ENCODE data around the gene SLC5A6. TPM values are rescaled to one million over a fixed set of nuclear protein-coding genes. Genes with fewer than 3 reads are reported as not detected.

SLC5A6 gene
- total RNA-seq, 1 experiment from 2014 or later: 48.8 TPM

GRCh38 chr2:27175330-27175729, 36.7 kb downstream of the SLC5A6 start:
- DNase-seq (ENCODE audit: low spot score): no peak

GRCh38 chr2:27174638-27175037, 37.4 kb downstream of the SLC5A6 start:
- DNase-seq (ENCODE audit: low spot score): no peak

DNA sequence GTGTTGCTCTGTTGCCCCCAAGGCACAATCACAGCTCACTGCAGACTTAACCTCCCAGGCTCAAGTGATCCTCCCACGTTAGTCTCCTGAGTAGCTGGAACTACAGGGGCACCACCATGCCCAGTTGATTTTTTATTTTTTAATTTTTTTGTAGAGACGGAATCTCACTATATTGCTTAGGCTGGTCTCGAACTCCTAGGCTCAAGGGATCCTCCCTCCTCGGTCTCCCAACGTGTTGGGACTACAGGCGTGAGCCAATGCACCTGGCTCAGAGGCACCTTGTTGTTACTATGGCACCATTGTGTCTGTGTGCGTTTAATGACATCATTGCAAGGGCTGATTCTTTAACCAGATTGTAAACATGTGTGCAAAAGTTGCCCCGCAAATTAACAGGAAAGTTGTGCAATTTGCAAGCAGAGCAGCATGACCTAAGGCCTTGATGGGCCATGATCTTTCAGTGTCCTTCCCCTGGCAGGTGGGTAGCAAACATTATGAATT, 40.7 kb downstream of the SLC5A6 start:
- DNase-seq (ENCODE audit: low spot score): no peak

DNA sequence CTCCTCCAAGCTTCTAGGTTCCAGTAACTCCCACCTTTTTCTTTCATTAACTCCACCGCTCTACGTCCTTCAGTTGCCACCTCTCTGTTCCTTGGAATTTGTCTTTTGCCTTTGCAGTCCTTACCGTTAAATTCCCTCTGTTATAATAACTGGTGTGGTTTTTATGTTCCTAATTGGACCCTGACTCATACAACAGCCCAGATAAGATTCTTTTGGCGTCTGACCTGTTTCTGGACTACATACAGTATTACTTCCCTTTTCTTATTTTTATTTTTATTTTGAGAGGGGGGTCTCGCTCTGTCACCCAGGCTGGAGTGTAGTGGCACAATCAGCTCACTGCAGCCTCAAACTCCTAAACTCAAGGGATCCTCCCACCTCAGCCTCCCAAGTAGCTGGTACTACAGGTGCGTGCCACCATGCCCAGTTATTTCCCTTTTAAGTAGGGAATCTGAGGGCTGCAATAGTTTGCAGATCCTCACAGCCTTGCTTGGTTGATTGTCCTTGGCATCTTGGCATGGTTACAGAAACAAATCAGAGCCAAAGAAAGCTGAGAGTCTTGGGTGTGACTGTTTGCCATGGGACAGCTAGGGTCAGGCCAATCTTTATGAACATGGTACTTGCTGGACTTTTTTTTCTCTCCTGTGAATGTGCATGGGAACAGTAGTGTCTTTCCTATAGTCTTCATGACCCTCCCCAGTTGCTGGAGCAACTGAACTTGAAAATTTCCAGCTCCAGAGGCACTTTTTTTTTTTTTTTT, 41.3 kb downstream of the SLC5A6 start:
- DNase-seq (ENCODE audit: low spot score): no peak

DNA sequence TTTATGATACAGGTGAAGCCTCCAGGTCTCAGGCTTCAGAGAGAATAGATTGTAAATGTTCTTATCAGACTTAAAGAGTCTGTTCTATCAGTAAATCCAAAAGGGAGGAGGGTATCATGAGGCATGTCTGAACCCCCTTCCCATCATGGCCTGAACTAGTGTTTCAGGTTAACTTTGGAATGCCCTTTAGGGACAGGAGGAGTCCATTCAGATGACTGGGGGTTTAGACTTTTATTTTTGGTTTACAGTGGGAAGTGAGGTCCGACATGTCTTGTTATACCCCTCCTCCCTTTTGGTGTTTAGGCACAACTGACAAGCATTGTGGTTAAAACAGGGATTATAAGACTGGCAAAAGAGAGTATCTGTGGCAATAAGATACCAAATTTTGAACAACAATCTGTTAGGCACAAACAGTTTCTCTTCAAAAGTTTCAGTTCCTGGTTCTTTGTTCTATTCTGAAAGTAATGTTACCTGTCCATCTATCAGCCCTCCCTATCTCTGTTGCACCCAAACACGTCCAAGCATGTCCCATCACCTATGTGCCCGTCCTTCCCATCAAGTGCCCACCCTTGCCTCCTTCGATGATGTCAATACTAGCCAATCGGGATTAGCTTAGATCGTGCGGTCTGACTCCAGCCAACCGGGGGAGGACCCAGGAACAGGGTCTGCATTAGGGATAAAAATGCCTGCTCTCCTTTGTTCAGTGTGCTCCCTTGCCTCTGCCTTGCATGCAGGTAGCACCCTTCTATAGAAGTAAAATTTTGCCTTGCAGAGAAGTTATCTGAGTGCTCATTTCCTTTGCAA, 46.9 kb downstream of the SLC5A6 start:
- DNase-seq (ENCODE audit: low spot score): no peak

- no peak for DNase-seq (ENCODE audit: low spot score)
These were observed 49.6 kb downstream of the SLC5A6 start for GRCh38 chr2:27162151-27163121.

GRCh38 chr2:27160191-27160590, 51.9 kb downstream of the SLC5A6 start:
- no peak for DNase-seq (ENCODE audit: low spot score)

- DNase-seq (ENCODE audit: low spot score): no peak
These were observed 52.8 kb downstream of the SLC5A6 start for GRCh38 chr2:27159271-27159670.

- DNase-seq (ENCODE audit: low spot score): no peak
These were observed 53.6 kb downstream of the SLC5A6 start for GRCh38 chr2:27158468-27158867.

DNA sequence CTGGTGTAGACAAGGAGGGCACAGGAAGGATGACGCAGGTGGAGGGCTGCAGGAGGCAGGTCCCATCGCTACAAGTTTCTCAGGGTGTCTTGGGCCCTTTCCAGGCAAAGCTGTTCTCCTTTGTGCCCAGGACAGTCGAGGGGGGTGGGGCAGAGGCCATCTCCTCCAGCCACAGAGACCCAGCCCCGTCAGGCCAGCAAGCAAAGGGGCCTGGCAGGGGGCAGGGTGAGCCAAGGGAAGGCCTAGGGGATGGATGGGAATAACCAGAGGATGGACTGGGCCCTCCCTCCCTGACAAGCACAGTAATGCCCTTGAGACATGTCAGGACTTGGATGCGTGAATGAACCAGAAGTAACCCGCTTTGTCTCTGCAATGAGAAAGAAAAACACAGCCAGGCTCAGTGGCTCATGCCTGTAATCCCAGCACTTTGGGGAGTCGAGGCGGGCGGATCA, 57.0 kb downstream of the SLC5A6 start:
- no peak for DNase-seq (ENCODE audit: low spot score)

- no peak for DNase-seq (ENCODE audit: low spot score)
These were observed 57.6 kb downstream of the SLC5A6 start for GRCh38 chr2:27154488-27154887.

DNA sequence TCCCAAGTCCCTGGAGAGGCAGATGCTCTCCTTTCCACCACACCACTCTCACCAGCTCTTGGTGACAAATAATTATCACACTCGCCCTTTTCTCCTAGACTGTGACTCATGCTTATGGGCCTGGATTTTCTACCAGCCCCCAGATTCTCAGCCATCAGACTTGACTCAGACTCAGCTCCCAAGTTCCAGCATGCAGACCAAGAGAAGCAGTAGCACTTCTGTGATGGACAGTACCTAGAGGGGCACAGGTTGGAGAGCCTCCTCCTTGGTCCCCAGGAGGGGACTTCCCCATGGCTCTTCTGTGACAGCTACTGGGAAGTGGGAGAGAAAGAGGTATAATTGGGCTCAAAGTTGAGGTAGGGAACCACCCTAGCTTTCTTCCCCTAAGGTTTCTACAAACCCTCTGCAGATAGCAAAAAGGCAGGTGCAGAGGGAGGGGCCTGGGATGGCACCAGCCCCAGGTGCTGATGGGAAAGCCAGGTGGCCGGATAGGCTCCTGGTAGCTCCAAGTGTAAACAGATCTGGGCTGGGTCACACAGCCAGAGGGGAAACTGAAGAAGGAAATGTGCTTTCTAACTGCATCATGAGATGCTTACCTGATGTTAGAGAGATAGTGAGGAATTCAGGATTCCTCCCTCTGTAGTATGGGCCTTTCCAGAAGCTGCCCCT, 59.1 kb downstream of the SLC5A6 start:
- DNase-seq (ENCODE audit: low spot score): no peak

- peak; percentile 39 for DNase-seq (ENCODE audit: low spot score)
These were observed 59.8 kb downstream of the SLC5A6 start for GRCh38 chr2:27152102-27152795.

DNA sequence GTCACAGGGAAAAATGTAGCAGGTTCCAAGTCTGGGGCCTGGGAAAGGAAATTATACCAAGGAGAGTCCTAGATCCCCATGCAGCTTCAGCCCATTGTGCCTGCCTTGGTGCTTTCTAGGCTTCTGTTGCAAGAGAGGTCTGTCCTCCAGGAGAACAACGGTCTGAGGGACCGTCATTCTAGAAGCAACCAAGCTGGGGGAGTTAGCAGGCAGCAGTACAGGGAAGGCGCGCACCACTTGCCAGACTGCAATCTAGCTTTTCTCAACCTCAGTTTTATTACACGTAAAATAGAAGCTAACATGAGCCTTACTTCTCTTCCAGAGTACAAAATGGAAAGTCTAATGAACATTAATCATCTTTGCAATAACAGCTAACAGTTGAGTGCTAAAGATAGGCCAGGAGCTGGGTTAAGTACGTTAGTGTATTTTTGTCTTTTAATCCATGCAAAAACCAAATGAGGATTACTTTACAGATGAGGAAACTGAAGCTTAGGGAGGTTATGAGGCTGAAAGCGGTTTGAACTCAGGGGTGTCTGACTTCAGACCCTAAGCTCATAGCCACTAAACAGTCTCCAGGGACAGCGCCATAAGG, 61.3 kb downstream of the SLC5A6 start:
- DNase-seq (ENCODE audit: low spot score): no peak

Other genes starting within 250 kb of the SLC5A6 start
- 6.9 and 7.4 TPM in 2 replicates for gene MAPRE3, start 241.6 kb downstream of the SLC5A6 start, total RNA-seq (2014; rRNA removed; shearing (Covaris generic))
- 35.6 and 42.0 TPM in 2 replicates for gene TMEM214, start 179.3 kb downstream of the SLC5A6 start, total RNA-seq (2014; rRNA removed; shearing (Covaris generic))
- gene AGBL5, start 160.6 kb downstream of the SLC5A6 start, total RNA-seq (2014; rRNA removed; shearing (Covaris generic)): 28.1 and 34.5 TPM in 2 replicates
- gene OST4, start 140.6 kb downstream of the SLC5A6 start, total RNA-seq (2014; rRNA removed; shearing (Covaris generic)): 107 and 127 TPM in 2 replicates
- gene EMILIN1, start 133.7 kb downstream of the SLC5A6 start, total RNA-seq (2014; rRNA removed; shearing (Covaris generic)): 0.65 and 1.1 TPM in 2 replicates
- gene KHK, start 125.5 kb downstream of the SLC5A6 start, total RNA-seq (2014; rRNA removed; shearing (Covaris generic)): 4.1 and 4.2 TPM in 2 replicates
- gene CGREF1, start 93.1 kb downstream of the SLC5A6 start, total RNA-seq (2014; rRNA removed; shearing (Covaris generic)): 38.2 and 42.0 TPM in 2 replicates
- not detected in 2 replicates for gene ABHD1, start 88.5 kb downstream of the SLC5A6 start, total RNA-seq (2014; rRNA removed; shearing (Covaris generic))
- gene PREB, start 77.6 kb downstream of the SLC5A6 start, total RNA-seq (2014; rRNA removed; shearing (Covaris generic)): 84.6 and 96.2 TPM in 2 replicates
- gene PRR30, start 72.9 kb downstream of the SLC5A6 start, total RNA-seq (2014; rRNA removed; shearing (Covaris generic)): not detected in 2 replicates
- not detected in 2 replicates for gene TCF23, start 63.3 kb downstream of the SLC5A6 start, total RNA-seq (2014; rRNA removed; shearing (Covaris generic))
- gene ATRAID, start 227 bp downstream of the SLC5A6 start, total RNA-seq (2014; rRNA removed; shearing (Covaris generic)): 75.0 and 86.6 TPM in 2 replicates
- 78.5 and 88.5 TPM in 2 replicates for gene CAD, start 5.1 kb upstream of the SLC5A6 start, total RNA-seq (2014; rRNA removed; shearing (Covaris generic))
- gene SLC30A3, start 50.8 kb upstream of the SLC5A6 start, total RNA-seq (2014; rRNA removed; shearing (Covaris generic)): not detected in 2 replicates
- not detected in 2 replicates for gene DNAJC5G, start 63.2 kb upstream of the SLC5A6 start, total RNA-seq (2014; rRNA removed; shearing (Covaris generic))
- gene TRIM54, start 70.2 kb upstream of the SLC5A6 start, total RNA-seq (2014; rRNA removed; shearing (Covaris generic)): 5.8 and 7.1 TPM in 2 replicates
- gene UCN, start 96.2 kb upstream of the SLC5A6 start, total RNA-seq (2014; rRNA removed; shearing (Covaris generic)): 4.9 and 5.6 TPM in 2 replicates
- gene MPV17, start 110.8 kb upstream of the SLC5A6 start, total RNA-seq (2014; rRNA removed; shearing (Covaris generic)): 37.3 and 40.5 TPM in 2 replicates
- gene GTF3C2, start 144.5 kb upstream of the SLC5A6 start, total RNA-seq (2014; rRNA removed; shearing (Covaris generic)): 62.4 and 65.1 TPM in 2 replicates
- gene EIF2B4, start 158.1 kb upstream of the SLC5A6 start, total RNA-seq (2014; rRNA removed; shearing (Covaris generic)): 26.6 and 31.9 TPM in 2 replicates
- gene SNX17, start 158.3 kb upstream of the SLC5A6 start, total RNA-seq (2014; rRNA removed; shearing (Covaris generic)): 72.8 and 79.9 TPM in 2 replicates
- gene ZNF513, start 168.5 kb upstream of the SLC5A6 start, total RNA-seq (2014; rRNA removed; shearing (Covaris generic)): 16.0 and 20.4 TPM in 2 replicates
- 141 and 148 TPM in 2 replicates for gene PPM1G, start 197.3 kb upstream of the SLC5A6 start, total RNA-seq (2014; rRNA removed; shearing (Covaris generic))
- gene NRBP1, start 216.4 kb upstream of the SLC5A6 start, total RNA-seq (2014; rRNA removed; shearing (Covaris generic)): 49.7 and 50.1 TPM in 2 replicates
- gene KRTCAP3, start 230.1 kb upstream of the SLC5A6 start, total RNA-seq (2014; rRNA removed; shearing (Covaris generic)): 29.3 and 30.4 TPM in 2 replicates

Measured in HT-29 (cell line).